Activated CD8-positive, alpha-beta memory T cell treated with anti-CD3 and anti-CD28 coated beads for 24 hours (primary cell): ENCODE measurements around the gene TMEM135.

Source experiments
- DNase-seq: peaks from one replicate; pipeline ENCODE4 v3.0.0-alpha.2; 2020

Gene TMEM135

GRCh38 chr11:87201376-87201775 is 163.6 kb downstream of the TMEM135 start:
- DNase-seq = no peak

- no peak for DNase-seq
Measured at GRCh38 chr11:87203907-87204602, 166.3 kb downstream of the TMEM135 start.

GRCh38 chr11:87212891-87213290 is 175.2 kb downstream of the TMEM135 start:
- no peak for DNase-seq

GRCh38 chr11:87213444-87213843 is 175.7 kb downstream of the TMEM135 start:
- DNase-seq = no peak

GRCh38 chr11:87215236-87215635 is 177.5 kb downstream of the TMEM135 start:
- DNase-seq = no peak

- no peak for DNase-seq
Measured at GRCh38 chr11:87219266-87219665, 181.5 kb downstream of the TMEM135 start.

- DNase-seq = no peak
Measured at GRCh38 chr11:87223816-87224215, 186.1 kb downstream of the TMEM135 start.

GRCh38 chr11:87224486-87224885 is 186.8 kb downstream of the TMEM135 start:
- no peak for DNase-seq

GRCh38 chr11:87228820-87229219 is 191.1 kb downstream of the TMEM135 start:
- DNase-seq = no peak

GRCh38 chr11:87230995-87231394 is 193.3 kb downstream of the TMEM135 start:
- no peak for DNase-seq

GRCh38 chr11:87232320-87232719 is 194.6 kb downstream of the TMEM135 start:
- no peak for DNase-seq

GRCh38 chr11:87235366-87235765 is 197.6 kb downstream of the TMEM135 start:
- no peak for DNase-seq

- DNase-seq = no peak
Measured at GRCh38 chr11:87236368-87236767, 198.6 kb downstream of the TMEM135 start.

- no peak for DNase-seq
Measured at GRCh38 chr11:87239001-87239400, 201.3 kb downstream of the TMEM135 start.

- no peak for DNase-seq
Measured at GRCh38 chr11:87239531-87239930, 201.8 kb downstream of the TMEM135 start.

GRCh38 chr11:87251560-87251959 is 213.8 kb downstream of the TMEM135 start:
- no peak for DNase-seq

- DNase-seq = no peak
Measured at GRCh38 chr11:87252869-87253268, 215.1 kb downstream of the TMEM135 start.

GRCh38 chr11:87254562-87254961 is 216.8 kb downstream of the TMEM135 start:
- no peak for DNase-seq

- DNase-seq = no peak
Measured at GRCh38 chr11:87255589-87255988, 217.9 kb downstream of the TMEM135 start.

GRCh38 chr11:87256694-87257340 is 219.1 kb downstream of the TMEM135 start:
- no peak for DNase-seq

GRCh38 chr11:87258171-87258833 is 220.6 kb downstream of the TMEM135 start:
- no peak for DNase-seq

- no peak for DNase-seq
Measured at GRCh38 chr11:87259736-87260135, 222.0 kb downstream of the TMEM135 start.

GRCh38 chr11:87260811-87261210 is 223.1 kb downstream of the TMEM135 start:
- DNase-seq = no peak

- no peak for DNase-seq
Measured at GRCh38 chr11:87263264-87263838, 225.6 kb downstream of the TMEM135 start.
